DOHH2 (cell line): ENCODE measurements around the gene RNF32.

Experiments used
- H3F3A ChIP-seq: fragments of 200-600 bp; sonication (generic), shearing (Covaris generic); 2 replicates; pipeline ENCODE4 v1.6.0; 2016; ENCODE audit warnings: antibody characterized with exemption, mild to moderate bottlenecking; ENCODE audit not compliant: control insufficient read depth, insufficient read depth
- H3K27ac ChIP-seq: fragments of 200-600 bp; sonication (generic); 2 replicates; pipeline ENCODE4 v1.5.1; 2014; ENCODE audit warnings: low read depth, mild to moderate bottlenecking, low read length, moderate library complexity
- H3K27me3 ChIP-seq: fragments of 200-600 bp; sonication (generic); 2 replicates; pipeline ENCODE4 v1.6.1; 2014; ENCODE audit warnings: mild to moderate bottlenecking, low read length, mixed read lengths; ENCODE audit not compliant: control insufficient read depth
- H3K36me3 ChIP-seq: fragments of 200-600 bp; sonication (generic); 2 replicates; pipeline ENCODE4 v1.6.1; 2014; ENCODE audit warnings: mild to moderate bottlenecking, low read length, moderate library complexity, mixed read lengths; ENCODE audit not compliant: control insufficient read depth
- H3K4me1 ChIP-seq: fragments of 200-600 bp; sonication (generic); 2 replicates; pipeline ENCODE4 v1.6.1; 2014; ENCODE audit warnings: mild to moderate bottlenecking, low read length, mixed read lengths; ENCODE audit not compliant: control insufficient read depth
- H3K4me2 ChIP-seq: fragments of 200-600 bp; sonication (generic); 2 replicates; pipeline ENCODE4 v1.6.0; 2014; ENCODE audit warnings: mild to moderate bottlenecking, low read length, moderate library complexity
- H3K4me3 ChIP-seq: fragments of 200-600 bp; sonication (generic); 2 replicates; pipeline ENCODE4 v1.5.1; 2014; ENCODE audit warnings: mild to moderate bottlenecking, low read length, mixed read lengths
- H3K79me2 ChIP-seq: fragments of 200-600 bp; sonication (generic); 2 replicates; pipeline ENCODE4 v1.6.1; 2014; ENCODE audit warnings: mild to moderate bottlenecking, low read length, mixed read lengths; ENCODE audit not compliant: control insufficient read depth
- H3K9me2 ChIP-seq: fragments of 200-600 bp; sonication (generic); replicated peaks from 2 replicates; pipeline ENCODE4 v1.6.1; 2014; ENCODE audit warnings: mild to moderate bottlenecking, low read length, mixed read lengths; ENCODE audit not compliant: control insufficient read depth
- H3K9me3 ChIP-seq: fragments of 200-600 bp; sonication (generic); 2 replicates; pipeline ENCODE4 v1.6.1; 2014; ENCODE audit warnings: antibody characterized with exemption, low read length, mixed read lengths; ENCODE audit not compliant: control insufficient read depth, insufficient read depth
- H4K20me1 ChIP-seq: fragments of 200-600 bp; sonication (generic); 2 replicates; pipeline ENCODE4 v1.6.0; 2014; ENCODE audit warnings: low read depth, mild to moderate bottlenecking, antibody characterized with exemption, low read length, moderate library complexity; ENCODE audit not compliant: control insufficient read depth, insufficient read depth
- EZH2phosphoT487 ChIP-seq: fragments of 200-600 bp; sonication (generic); IDR thresholded peaks from 2 replicates; pipeline ENCODE4 v1.6.1; 2017; ENCODE audit warnings: borderline replicate concordance, mild to moderate bottlenecking, antibody characterized with exemption, low read length, moderate library complexity, mixed read lengths
- TF ChIP-seq, protein P1 (sequence below): fragments of 200-600 bp; sonication (generic); IDR thresholded peaks from one replicate; pipeline ENCODE4 v1.5.1; 2014; ENCODE audit warnings: antibody characterized with exemption, mild to moderate bottlenecking, low read depth, low read length; ENCODE audit not compliant: poor library complexity, severe bottlenecking

Gene RNF32

GRCh38 chr7:156667110-156667426 is 26.5 kb downstream of the RNF32 start:
- Histone ChIP-seq H3K4me2 (no peak overlapping the region), H3K27ac (no peak overlapping the region), H3K36me3 (no peaks in the 10 kb centered on the region; the same call in 1 of the 2 replicates), H3F3A (no peaks in the 10 kb centered on the region), H3K9me2 (no peaks in the 10 kb centered on the region), H3K27me3 (no peaks in the 10 kb centered on the region), H3K4me3 (no peak overlapping the region), H3K79me2 (no peaks in the 10 kb centered on the region), H3K4me1 (no peaks in the 10 kb centered on the region), H4K20me1 (no peaks in the 10 kb centered on the region), H3K9me3 (no peaks in the 10 kb centered on the region)
- TF ChIP-seq, protein P1, sequence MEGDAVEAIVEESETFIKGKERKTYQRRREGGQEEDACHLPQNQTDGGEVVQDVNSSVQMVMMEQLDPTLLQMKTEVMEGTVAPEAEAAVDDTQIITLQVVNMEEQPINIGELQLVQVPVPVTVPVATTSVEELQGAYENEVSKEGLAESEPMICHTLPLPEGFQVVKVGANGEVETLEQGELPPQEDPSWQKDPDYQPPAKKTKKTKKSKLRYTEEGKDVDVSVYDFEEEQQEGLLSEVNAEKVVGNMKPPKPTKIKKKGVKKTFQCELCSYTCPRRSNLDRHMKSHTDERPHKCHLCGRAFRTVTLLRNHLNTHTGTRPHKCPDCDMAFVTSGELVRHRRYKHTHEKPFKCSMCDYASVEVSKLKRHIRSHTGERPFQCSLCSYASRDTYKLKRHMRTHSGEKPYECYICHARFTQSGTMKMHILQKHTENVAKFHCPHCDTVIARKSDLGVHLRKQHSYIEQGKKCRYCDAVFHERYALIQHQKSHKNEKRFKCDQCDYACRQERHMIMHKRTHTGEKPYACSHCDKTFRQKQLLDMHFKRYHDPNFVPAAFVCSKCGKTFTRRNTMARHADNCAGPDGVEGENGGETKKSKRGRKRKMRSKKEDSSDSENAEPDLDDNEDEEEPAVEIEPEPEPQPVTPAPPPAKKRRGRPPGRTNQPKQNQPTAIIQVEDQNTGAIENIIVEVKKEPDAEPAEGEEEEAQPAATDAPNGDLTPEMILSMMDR, result no peak
- TF ChIP-seq EZH2phosphoT487, result no peak

- TF ChIP-seq EZH2phosphoT487, result no peak
- TF ChIP-seq, protein P1, result no peak
- H3K36me3 ChIP-seq, result peaks cover 5% of the 10 kb centered on the region; the same call in 1 of the 2 replicates
- no peaks in the 10 kb centered on the region for H3K27me3 ChIP-seq
- H3K9me2 ChIP-seq, result no peaks in the 10 kb centered on the region
- H3K27ac ChIP-seq, result no peak overlapping the region
- H3K4me3 ChIP-seq, result no peak overlapping the region
- no peaks in the 10 kb centered on the region for H4K20me1 ChIP-seq
- no peaks in the 10 kb centered on the region for H3K4me1 ChIP-seq
- H3K9me3 ChIP-seq, result no peaks in the 10 kb centered on the region
- no peaks in the 10 kb centered on the region for H3F3A ChIP-seq
- no peaks in the 10 kb centered on the region for H3K79me2 ChIP-seq
- H3K4me2 ChIP-seq, result no peak overlapping the region
Observed at GRCh38 chr7:156668130-156668741, 27.7 kb downstream of the RNF32 start.

GRCh38 chr7:156669035-156669828 is 28.7 kb downstream of the RNF32 start:
- TF ChIP-seq EZH2phosphoT487, result no peak
- TF ChIP-seq, protein P1, result no peak
- peaks cover 5% of the 10 kb centered on the region; the same call in 1 of the 2 replicates for H3K36me3 ChIP-seq
- no peak overlapping the region for H3K4me3 ChIP-seq
- H3K27ac ChIP-seq, result no peak overlapping the region
- H3F3A ChIP-seq, result no peaks in the 10 kb centered on the region
- no peaks in the 10 kb centered on the region for H3K79me2 ChIP-seq
- no peaks in the 10 kb centered on the region for H3K4me1 ChIP-seq
- no peaks in the 10 kb centered on the region for H4K20me1 ChIP-seq
- no peaks in the 10 kb centered on the region for H3K9me3 ChIP-seq
- no peaks in the 10 kb centered on the region for H3K27me3 ChIP-seq
- H3K4me2 ChIP-seq, result no peak overlapping the region
- no peaks in the 10 kb centered on the region for H3K9me2 ChIP-seq
